Tibial nerve (tissue), 4 donors: ENCODE results near the gene CEACAM19. TPM values are rescaled to one million over a fixed set of nuclear protein-coding genes. Genes with fewer than 3 reads are reported as not detected.

Source experiments
- DNase-seq, 2 donors: peaks; one replicate each; pipeline ENCODE4 v3.0.0-alpha.2; 2019; ENCODE audit warnings: low spot score in 2 of 2
- H3K27ac ChIP-seq, 4 donors: fragments of 200-600 bp; sonication (generic) in 3 of 4; one replicate each; pipeline ENCODE4 v1.5.1; 2017 to 2019; ENCODE audit warnings: mild to moderate bottlenecking in 1 of 4
- H3K27me3 ChIP-seq, 2 donors: fragments of 200-600 bp; sonication (generic) in 1 of 2; one replicate each; pipeline versions ENCODE4 v1.5.1 to v1.6.0; 2017 to 2019
- H3K36me3 ChIP-seq, 3 donors: fragments of 200-600 bp; sonication (generic); one replicate each; pipeline ENCODE4 v1.5.1; 2018 to 2019
- H3K4me1 ChIP-seq, 4 donors: fragments of 200-600 bp; sonication (generic) in 3 of 4; one replicate each; pipeline ENCODE4 v1.5.1; 2017 to 2019
- H3K4me3 ChIP-seq, 4 donors: fragments of 200-600 bp; sonication (generic) in 3 of 4; one replicate each; pipeline ENCODE4 v1.5.1; 2017 to 2019; ENCODE audit warnings: mild to moderate bottlenecking in 1 of 4, moderate library complexity in 1 of 4
- H3K9me3 ChIP-seq, 4 donors: fragments of 200-600 bp; sonication (generic) in 3 of 4; one replicate each; pipeline ENCODE4 v1.5.1; 2017 to 2019
- EP300 ChIP-seq, 2 donors: sonication (generic); formaldehyde crosslinking; IDR thresholded peaks; one replicate each; pipeline ENCODE4 v1.6.1; 2017; ENCODE audit warnings: antibody characterized with exemption in 2 of 2, mild to moderate bottlenecking in 1 of 2
- POLR2A ChIP-seq, 2 donors: fragments of 450-650 bp; IDR thresholded peaks; one replicate each; pipeline ENCODE4 v1.6.1; 2017; ENCODE audit warnings: antibody characterized with exemption in 2 of 2, mild to moderate bottlenecking in 2 of 2, moderate library complexity in 2 of 2
- WGBS, 2 donors: methylation state at CpG; one replicate each; pipeline ENCODE4 v1.1.5; 2018; 5-methylcytosine and 5-hydroxymethylcytosine counted together
- total RNA-seq, 4 donors: library from RNA; depleted of rRNA; stranded (reverse); fragments of >200 nt; gene quantifications; one replicate each; pipeline ENCODE4 v1.1.0, GENCODE V29; 2016
- TF ChIP-seq, protein P1 (sequence below), 5 experiments: fragments of 200-600 bp in 3 of 5; fragments of 450-650 bp in 2 of 5; sonication (generic) in 3 of 5; IDR thresholded peaks; one replicate each; pipeline ENCODE4 v1.5.1; 2016 to 2019; ENCODE audit warnings: antibody characterized with exemption in 5 of 5, mild to moderate bottlenecking in 3 of 5, moderate library complexity in 2 of 5

Gene CEACAM19
- total RNA-seq, 4 donors from 2014 or later: 10.9 to 38.7 (median 15.4) TPM

DNA sequence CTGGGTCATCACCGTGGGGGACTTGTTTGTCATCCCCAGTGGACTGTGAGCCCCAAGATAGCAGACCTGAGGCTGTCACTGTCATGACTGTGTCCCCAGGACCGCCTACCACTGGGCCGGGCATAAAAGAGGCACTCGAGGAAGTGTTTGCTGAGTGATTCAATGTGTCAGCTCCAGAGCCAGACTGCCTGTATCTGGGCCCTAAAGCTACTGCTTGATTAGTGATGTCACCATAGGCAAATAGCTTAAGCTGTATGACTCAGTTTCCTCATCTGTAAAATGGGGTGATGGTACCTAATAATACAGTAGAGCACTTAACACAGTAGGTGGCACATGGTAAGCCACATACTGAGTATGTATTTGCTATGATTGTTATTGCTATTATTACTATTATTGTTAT is 11.2 kb upstream of the CEACAM19 start:
- H3K4me3 ChIP-seq: no peak overlapping the region
- H3K4me1 ChIP-seq: peaks cover 0 to 25% (median 0%) of the 10 kb centered on the region in 4 donors
- no peaks in the 10 kb centered on the region for H3K27me3 ChIP-seq
- 92 to 94% methylated on average over 4 of the region's 4 CpGs for WGBS, 2 donors
- H3K9me3 ChIP-seq: no peaks in the 10 kb centered on the region
- no peak overlapping the region for H3K27ac ChIP-seq
- no peak for DNase-seq
- no peak for TF ChIP-seq EP300 (IDR thresholded peaks at IDR 0.05)
- peaks cover 0 to 79% (median 0%) of the 10 kb centered on the region in 3 donors for H3K36me3 ChIP-seq

DNA sequence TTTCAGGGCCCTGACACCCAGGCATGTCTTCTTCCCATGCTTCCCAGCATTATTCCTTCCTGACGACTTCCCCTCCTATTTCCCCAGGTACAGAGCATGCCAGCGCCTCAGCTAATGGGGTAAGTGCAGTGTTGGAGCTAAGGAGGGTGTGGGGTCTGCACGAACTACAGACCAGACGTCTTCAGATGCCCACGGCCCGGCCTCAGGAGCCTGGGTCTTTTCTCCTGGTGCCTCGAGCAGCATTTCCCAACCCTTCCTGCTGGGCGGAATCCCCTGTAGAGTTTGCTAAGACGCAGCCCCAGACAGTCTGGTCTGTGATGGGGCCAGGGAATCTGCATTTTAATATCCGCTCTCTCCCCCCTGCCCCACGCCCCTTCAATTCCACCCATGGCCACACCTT is 10.1 kb upstream of the CEACAM19 start:
- Histone ChIP-seq H3K9me3 (no peaks in the 10 kb centered on the region), H3K4me3 (no peak overlapping the region), H3K27ac (no peak overlapping the region), H3K4me1 (peaks cover 0 to 25% (median 0%) of the 10 kb centered on the region in 4 donors), H3K27me3 (no peaks in the 10 kb centered on the region), H3K36me3 (peaks cover 0 to 76% (median 0%) of the 10 kb centered on the region in 3 donors)
- no peak for TF ChIP-seq POLR2A (IDR thresholded peaks at IDR 0.05)
- 90% methylated on average over 11 of the region's 11 CpGs for WGBS, 2 donors
- no peak for DNase-seq

DNA sequence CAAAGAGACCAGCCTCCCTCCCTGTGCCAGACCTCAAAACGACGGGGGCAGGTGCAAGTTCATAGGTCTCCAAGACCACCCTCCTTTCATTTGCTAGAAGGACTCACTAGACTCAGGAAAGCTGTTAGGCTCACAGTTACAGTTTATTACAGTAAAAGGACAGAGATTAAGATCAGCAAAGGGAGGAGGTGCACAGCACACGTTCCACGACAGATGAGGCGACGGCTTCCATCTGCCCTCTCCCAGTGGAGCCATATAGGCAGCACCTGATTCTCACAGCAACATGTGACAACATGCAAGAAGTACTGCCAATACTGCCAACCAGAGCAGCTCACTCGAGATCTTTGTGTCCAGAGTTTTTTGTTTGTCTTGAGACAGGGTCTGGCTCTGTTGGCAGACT is 9.4 kb upstream of the CEACAM19 start:
- DNase-seq: no peak
- H3K27ac ChIP-seq: no peak overlapping the region
- H3K9me3 ChIP-seq: no peaks in the 10 kb centered on the region
- peaks cover 0 to 72% (median 0%) of the 10 kb centered on the region in 3 donors for H3K36me3 ChIP-seq
- peaks cover 0 to 24% (median 0%) of the 10 kb centered on the region in 4 donors for H3K4me1 ChIP-seq
- WGBS, 2 donors: 72 to 75% methylated on average over 7 of the region's 7 CpGs
- H3K4me3 ChIP-seq: no peak overlapping the region
- no peak for TF ChIP-seq EP300 (IDR thresholded peaks at IDR 0.05)
- no peaks in the 10 kb centered on the region for H3K27me3 ChIP-seq

DNA sequence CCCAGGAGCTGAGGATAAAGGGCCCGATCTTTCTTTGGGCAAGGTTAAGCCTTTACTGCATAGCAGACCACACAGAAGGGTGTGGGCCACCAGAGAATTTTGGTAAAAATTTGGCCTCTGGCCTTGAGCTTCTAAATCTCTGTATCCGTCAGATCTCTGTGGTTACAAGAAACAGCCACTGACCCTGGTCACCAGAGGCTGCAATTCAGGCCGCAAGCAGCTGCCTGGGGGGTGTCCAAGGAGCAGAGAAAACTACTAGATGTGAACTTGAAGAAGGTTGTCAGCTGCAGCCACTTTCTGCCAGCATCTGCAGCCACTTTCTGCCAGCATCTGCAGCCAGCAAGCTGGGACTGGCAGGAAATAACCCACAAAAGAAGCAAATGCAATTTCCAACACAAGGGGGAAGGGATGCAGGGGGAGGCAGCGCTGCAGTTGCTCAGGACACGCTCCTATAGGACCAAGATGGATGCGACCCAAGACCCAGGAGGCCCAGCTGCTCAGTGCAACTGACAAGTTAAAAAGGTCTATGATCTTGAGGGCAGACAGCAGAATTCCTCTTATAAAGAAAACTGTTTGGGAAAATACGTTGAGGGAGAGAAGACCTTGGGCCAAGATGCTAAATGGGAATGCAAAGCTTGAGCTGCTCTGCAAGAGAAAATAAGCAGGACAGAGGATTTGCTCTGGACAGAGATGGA is 8.4 kb upstream of the CEACAM19 start:
- H3K36me3 ChIP-seq: peaks cover 0 to 66% (median 0%) of the 10 kb centered on the region in 3 donors
- H3K27ac ChIP-seq: no peak overlapping the region
- no peaks in the 10 kb centered on the region for H3K9me3 ChIP-seq
- WGBS, 2 donors: 54% methylated on average over 7 of the region's 7 CpGs
- TF ChIP-seq, protein P1, sequence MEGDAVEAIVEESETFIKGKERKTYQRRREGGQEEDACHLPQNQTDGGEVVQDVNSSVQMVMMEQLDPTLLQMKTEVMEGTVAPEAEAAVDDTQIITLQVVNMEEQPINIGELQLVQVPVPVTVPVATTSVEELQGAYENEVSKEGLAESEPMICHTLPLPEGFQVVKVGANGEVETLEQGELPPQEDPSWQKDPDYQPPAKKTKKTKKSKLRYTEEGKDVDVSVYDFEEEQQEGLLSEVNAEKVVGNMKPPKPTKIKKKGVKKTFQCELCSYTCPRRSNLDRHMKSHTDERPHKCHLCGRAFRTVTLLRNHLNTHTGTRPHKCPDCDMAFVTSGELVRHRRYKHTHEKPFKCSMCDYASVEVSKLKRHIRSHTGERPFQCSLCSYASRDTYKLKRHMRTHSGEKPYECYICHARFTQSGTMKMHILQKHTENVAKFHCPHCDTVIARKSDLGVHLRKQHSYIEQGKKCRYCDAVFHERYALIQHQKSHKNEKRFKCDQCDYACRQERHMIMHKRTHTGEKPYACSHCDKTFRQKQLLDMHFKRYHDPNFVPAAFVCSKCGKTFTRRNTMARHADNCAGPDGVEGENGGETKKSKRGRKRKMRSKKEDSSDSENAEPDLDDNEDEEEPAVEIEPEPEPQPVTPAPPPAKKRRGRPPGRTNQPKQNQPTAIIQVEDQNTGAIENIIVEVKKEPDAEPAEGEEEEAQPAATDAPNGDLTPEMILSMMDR (IDR thresholded peaks at IDR 0.05): no peak
- TF ChIP-seq EP300 (IDR thresholded peaks at IDR 0.05) (no peak), POLR2A (IDR thresholded peaks at IDR 0.05) (no peak)
- no peak overlapping the region for H3K4me3 ChIP-seq
- H3K27me3 ChIP-seq: no peaks in the 10 kb centered on the region
- DNase-seq: no peak
- H3K4me1 ChIP-seq: peaks cover 0 to 19% (median 0%) of the 10 kb centered on the region in 4 donors

DNA sequence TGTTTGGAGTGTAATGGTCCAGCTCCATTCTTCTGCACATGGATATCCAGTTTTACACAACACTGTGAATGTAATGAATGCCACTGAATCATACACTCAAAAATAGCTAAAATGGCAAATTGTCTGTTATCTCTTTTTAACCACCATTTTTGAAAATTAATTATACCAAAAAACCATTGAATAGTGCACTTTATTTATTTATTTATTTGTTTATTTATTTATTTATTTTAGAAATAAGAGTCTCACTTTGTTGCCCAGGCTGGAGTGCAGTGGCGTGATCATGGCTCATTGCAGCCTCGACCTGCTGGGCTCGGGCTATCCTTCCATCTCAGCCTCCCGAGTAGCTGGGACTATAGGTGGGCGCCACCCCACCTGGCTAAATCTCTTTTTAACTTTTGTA is 7.3 kb upstream of the CEACAM19 start:
- peaks cover 0 to 19% (median 0%) of the 10 kb centered on the region in 4 donors for H3K4me1 ChIP-seq
- no peak overlapping the region for H3K27ac ChIP-seq
- H3K36me3 ChIP-seq: peaks cover 0 to 55% (median 0%) of the 10 kb centered on the region in 3 donors
- WGBS, 2 donors: 95 to 98% methylated on average over 5 of the region's 5 CpGs
- H3K27me3 ChIP-seq: no peaks in the 10 kb centered on the region
- no peak overlapping the region for H3K4me3 ChIP-seq
- TF ChIP-seq EP300 (IDR thresholded peaks at IDR 0.05) (no peak), POLR2A (IDR thresholded peaks at IDR 0.05) (no peak)
- TF ChIP-seq, protein P1 (IDR thresholded peaks at IDR 0.05): no peak
- H3K9me3 ChIP-seq: no peaks in the 10 kb centered on the region
- no peak for DNase-seq

DNA sequence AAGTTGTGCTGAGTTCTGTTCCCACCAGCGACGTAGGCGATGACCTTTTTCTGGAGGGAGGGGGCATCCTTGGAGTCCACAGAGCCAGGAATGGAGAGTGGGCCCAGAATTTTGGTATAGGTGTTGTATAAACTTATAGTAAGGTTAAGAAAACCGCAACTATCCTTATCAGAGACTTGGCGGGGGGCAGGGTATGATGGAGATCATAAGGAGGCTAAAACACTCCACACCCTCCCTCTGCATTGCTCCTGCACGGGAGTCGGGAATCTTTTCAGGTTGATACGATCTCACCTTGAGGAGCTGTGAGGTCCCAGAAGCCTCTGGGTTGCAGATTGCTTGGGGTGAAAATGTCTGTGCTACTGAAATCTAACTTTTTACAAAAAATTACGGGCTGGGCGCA is 6.3 kb upstream of the CEACAM19 start:
- TF ChIP-seq EP300 (IDR thresholded peaks at IDR 0.05) (no peak), POLR2A (IDR thresholded peaks at IDR 0.05) (no peak)
- TF ChIP-seq, protein P1 (IDR thresholded peaks at IDR 0.05): no peak
- Histone ChIP-seq H3K27me3 (no peaks in the 10 kb centered on the region), H3K4me3 (no peak overlapping the region), H3K36me3 (peaks cover 0 to 45% (median 0%) of the 10 kb centered on the region in 3 donors), H3K9me3 (no peaks in the 10 kb centered on the region), H3K4me1 (peaks cover 0 to 19% (median 0%) of the 10 kb centered on the region in 4 donors), H3K27ac (no peak overlapping the region)
- DNase-seq: no peak
- 94 to 95% methylated on average over 10 of the region's 10 CpGs for WGBS, 2 donors
